IPS-20b (cell line): ENCODE data around the gene PGK2.
"Not testable (repeated sequence)": the region's sequence is repeated elsewhere in the genome, so short reads cannot be mapped to it uniquely, and the experiment has no call there.

ENCODE experiments used
- H3K27ac ChIP-seq: one replicate; pipeline ENCODE4 v1.5.1; 2013; ENCODE audit warnings: low read length
- H3K27me3 ChIP-seq: 2 replicates; pipeline ENCODE4 v1.6.1; 2013; ENCODE audit warnings: mild to moderate bottlenecking, low read length, inconsistent platforms; ENCODE audit not compliant: insufficient read depth
- H3K36me3 ChIP-seq: 2 replicates; pipeline ENCODE4 v1.6.1; 2013; ENCODE audit warnings: low read depth, mild to moderate bottlenecking, inconsistent platforms, low read length, moderate library complexity; ENCODE audit not compliant: insufficient read depth
- H3K4me1 ChIP-seq: 2 replicates; pipeline ENCODE4 v1.6.1; 2013; ENCODE audit warnings: mild to moderate bottlenecking, control low read depth, inconsistent platforms, low read length, moderate library complexity; ENCODE audit not compliant: insufficient read depth
- H3K4me3 ChIP-seq: 2 replicates; pipeline ENCODE4 v1.5.1; 2013; ENCODE audit warnings: mild to moderate bottlenecking, low read length, inconsistent platforms
- H3K9ac ChIP-seq: 2 replicates; pipeline ENCODE4 v1.6.1; 2013; ENCODE audit warnings: low read depth, mild to moderate bottlenecking, inconsistent platforms, low read length, moderate library complexity
- H3K9me3 ChIP-seq: 2 replicates; pipeline ENCODE4 v1.6.1; 2013; ENCODE audit warnings: mild to moderate bottlenecking, low read depth, low read length, inconsistent platforms; ENCODE audit not compliant: insufficient read depth

PGK2 gene

DNA sequence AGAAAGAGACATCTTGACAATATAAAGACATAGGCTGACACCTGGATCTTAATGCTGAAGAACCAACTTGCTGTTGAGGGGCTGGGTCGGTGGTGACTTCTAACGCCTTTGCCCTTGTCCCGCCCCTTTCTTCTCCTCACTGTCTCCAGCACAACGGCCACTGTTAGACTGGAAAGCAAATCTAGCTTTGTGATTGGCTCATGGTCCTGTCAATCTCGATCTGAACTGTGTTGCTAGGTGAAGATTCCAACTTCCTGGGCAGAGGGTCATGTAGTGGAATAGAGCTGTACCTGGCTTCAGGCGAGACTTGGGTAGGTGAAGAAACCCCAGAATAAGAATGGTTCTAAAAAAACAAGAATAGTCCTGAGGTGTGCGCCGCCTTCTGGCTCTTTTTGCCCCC lies at the start of gene PGK2:
PGK2 (minus strand) TSS at position 110 of the 400 bp plus-strand sequence; CDS start at position 12, 98 bp downstream.
- Histone ChIP-seq H3K9ac (no peak within 1 kb of the TSS), H3K27ac (no peak within 1 kb of the TSS), H3K27me3 (no peaks in the 10 kb centered on the region), H3K9me3 (no peaks in the 10 kb centered on the region), H3K4me1 (no peaks in the 10 kb centered on the region), H3K4me3 (no peak within 1 kb of the TSS), H3K36me3 (no peaks in the 10 kb centered on the region)

DNA sequence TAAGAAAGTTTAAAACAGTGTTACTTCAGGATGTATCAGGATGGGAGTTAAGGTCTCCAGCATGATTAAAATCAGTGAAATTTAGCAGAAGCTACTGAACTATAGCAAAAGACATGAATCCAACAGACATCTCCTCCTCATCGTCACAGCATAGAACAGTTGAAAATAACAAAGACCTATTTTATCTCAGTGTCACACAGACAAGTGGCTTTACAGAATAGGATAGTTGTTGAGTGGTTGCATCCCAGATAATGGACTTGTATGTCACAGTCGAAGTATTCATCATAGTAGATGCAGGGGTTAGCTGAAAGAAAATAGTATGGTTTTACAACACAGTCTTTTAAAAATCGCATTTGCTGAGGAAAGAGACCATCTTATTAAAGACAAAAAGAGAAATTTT lies 48.1 kb upstream of the PGK2 start:
- H3K4me1 ChIP-seq, result peaks cover 16% of the 10 kb centered on the region; the same call in 1 of the 2 replicates
- H3K27me3 ChIP-seq, result no peaks in the 10 kb centered on the region
- H3K9ac ChIP-seq, result no peak overlapping the region
- H3K9me3 ChIP-seq, result no peaks in the 10 kb centered on the region
- H3K27ac ChIP-seq, result no peak overlapping the region
- no peaks in the 10 kb centered on the region for H3K36me3 ChIP-seq
- no peak overlapping the region for H3K4me3 ChIP-seq

DNA sequence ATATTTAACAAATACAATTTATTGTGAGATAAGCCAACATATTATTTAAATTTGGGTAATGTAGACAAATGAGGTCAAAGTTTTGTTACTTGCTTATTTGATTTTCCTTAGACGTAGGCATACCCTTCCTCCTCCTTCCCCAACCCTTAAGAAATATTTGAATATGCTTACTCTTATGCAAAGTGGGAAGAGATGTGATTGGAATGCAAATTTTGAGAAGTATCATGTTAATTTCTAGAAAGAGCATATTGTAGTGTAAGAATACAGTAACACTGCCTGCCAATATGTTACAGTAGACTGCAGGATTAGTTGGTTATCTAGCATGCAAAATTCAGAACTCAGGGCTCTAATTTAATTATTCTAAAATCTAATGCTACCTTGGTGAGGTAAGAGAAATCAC lies 46.3 kb upstream of the PGK2 start:
- no peaks in the 10 kb centered on the region for H3K27me3 ChIP-seq
- peaks cover 16% of the 10 kb centered on the region; the same call in 1 of the 2 replicates for H3K4me1 ChIP-seq
- no peak overlapping the region for H3K9ac ChIP-seq
- H3K9me3 ChIP-seq, result no peaks in the 10 kb centered on the region
- H3K36me3 ChIP-seq, result no peaks in the 10 kb centered on the region
- peak overlapping the region; percentile 42; the same call in 1 of the 2 replicates for H3K4me3 ChIP-seq
- no peak overlapping the region for H3K27ac ChIP-seq

DNA sequence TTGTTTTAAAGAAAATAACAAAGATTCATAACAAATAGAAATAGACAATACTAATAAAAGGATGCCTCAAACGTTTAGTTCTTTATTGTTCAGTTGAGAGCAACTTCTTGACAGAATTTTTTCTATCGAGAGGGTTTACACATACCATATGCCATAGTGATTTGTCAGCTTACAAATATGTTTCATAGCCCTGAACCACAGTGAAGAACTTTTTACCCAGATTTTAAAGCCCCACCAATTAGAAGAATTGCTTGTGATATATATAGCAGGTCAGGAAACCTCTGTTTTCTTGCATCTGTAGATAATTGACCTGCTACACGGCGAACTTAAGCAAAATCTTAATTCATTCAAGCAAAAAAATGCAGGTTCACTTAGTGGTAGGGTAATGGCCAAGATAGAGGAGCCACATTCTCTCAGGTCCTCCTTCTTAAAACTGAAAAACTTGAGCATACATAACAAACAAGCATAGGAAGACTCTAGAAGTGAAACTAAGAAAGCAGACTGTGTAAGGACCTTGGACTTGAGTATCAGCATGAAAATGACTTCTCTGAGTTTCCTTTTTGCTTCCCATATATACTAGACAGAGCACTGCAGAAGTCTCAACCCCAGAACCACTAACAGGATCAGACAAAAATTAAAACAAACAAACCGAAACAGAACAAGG lies 39.8 kb upstream of the PGK2 start:
- Histone ChIP-seq H3K9ac (no peak overlapping the region), H3K36me3 (no peaks in the 10 kb centered on the region), H3K27me3 (no peaks in the 10 kb centered on the region), H3K4me1 (no peaks in the 10 kb centered on the region), H3K9me3 (no peaks in the 10 kb centered on the region), H3K27ac (no peak overlapping the region), H3K4me3 (no peak overlapping the region)

DNA sequence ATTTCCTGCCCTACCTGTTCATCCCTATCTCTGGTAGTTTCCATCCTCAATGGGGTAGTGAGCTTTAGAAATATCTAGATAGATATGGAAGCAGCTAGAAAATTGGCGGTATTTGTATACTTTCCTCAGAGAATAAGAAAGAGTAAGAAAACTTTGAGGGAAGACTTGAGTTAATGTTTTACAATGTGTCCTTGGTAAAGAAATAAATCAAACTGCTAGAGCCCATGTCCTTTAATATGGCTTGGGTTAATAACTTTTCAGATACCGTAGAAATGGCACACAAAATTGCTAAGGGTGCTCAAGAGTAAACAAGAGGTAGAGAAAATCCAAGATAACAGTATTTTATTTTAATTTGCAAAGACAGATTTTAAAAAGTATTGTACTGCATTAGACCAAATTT lies 28.1 kb upstream of the PGK2 start:
- Histone ChIP-seq H3K27ac (no peak overlapping the region), H3K27me3 (no peaks in the 10 kb centered on the region), H3K4me1 (no peaks in the 10 kb centered on the region), H3K9me3 (no peaks in the 10 kb centered on the region), H3K4me3 (no peak overlapping the region), H3K36me3 (no peaks in the 10 kb centered on the region), H3K9ac (no peak overlapping the region)

DNA sequence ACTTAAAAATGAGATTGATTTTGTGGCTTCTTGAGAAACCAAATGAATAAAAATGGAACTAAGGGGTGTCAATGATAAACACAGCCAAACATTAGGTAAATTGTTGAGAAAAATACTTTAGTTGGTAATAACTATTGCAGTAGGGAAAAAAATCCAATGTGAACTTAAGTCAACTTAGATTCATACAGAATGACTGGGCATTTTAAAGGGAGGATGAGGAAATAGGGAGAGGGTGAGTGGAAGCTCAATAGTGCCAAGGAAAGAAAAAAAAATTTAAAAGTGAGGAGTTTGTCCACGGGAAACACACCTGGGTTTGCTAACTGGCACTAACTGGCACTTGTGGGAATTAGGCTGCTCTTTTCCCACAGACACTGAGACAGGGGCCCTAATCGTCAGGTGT lies 26.2 kb upstream of the PGK2 start:
- no peaks in the 10 kb centered on the region for H3K36me3 ChIP-seq
- no peaks in the 10 kb centered on the region for H3K9me3 ChIP-seq
- H3K9ac ChIP-seq, result no peak overlapping the region
- no peaks in the 10 kb centered on the region for H3K4me1 ChIP-seq
- no peak overlapping the region for H3K27ac ChIP-seq
- no peak overlapping the region for H3K4me3 ChIP-seq
- H3K27me3 ChIP-seq, result no peaks in the 10 kb centered on the region

DNA sequence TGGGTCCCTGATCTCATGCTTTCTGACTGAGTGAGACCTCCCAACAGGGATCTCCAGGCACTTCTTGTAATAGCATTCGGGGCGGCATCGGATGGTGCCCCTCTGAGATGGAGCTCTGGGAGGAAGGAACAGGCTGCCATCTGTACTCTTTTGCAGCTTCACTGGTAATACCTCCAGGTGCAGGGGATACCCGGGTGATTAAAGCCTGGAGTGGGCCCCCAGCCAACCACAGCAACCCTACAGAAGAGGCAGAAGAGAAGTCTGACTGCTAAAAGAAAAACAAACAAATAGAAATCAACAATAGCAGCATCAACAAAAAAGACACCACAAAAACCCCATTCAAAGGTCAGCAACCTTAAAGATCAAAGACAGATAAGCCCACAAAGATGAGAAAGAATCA lies 19.1 kb upstream of the PGK2 start:
- no peak overlapping the region for H3K9ac ChIP-seq
- H3K27me3 ChIP-seq, result no peaks in the 10 kb centered on the region
- no peaks in the 10 kb centered on the region for H3K9me3 ChIP-seq
- no peak overlapping the region for H3K4me3 ChIP-seq
- H3K4me1 ChIP-seq, result no peaks in the 10 kb centered on the region
- no peak overlapping the region for H3K27ac ChIP-seq
- no peaks in the 10 kb centered on the region for H3K36me3 ChIP-seq

DNA sequence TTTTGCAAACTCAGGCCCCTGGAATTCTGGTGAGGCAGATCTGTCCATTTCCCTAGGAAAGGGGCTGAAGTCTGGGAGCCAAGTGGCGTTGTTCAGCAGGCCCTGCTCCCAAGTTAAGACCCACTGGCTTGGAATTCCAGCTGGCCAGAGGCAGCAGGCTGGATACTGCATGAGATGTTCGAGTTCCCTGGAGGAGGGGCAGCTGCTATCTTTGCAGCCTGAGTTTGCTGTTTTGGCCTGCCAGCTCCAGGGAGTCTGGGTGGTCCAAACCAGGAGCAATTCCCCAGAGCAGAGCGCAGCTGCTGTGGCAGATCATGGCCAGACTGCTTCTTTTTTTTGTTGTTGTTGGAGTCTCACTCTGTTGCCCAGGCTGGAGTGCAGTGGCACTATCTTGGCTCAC lies 18.2 kb upstream of the PGK2 start:
- Histone ChIP-seq H3K9me3 (no peaks in the 10 kb centered on the region), H3K27ac (no peak overlapping the region), H3K4me3 (no peak overlapping the region), H3K4me1 (no peaks in the 10 kb centered on the region), H3K36me3 (no peaks in the 10 kb centered on the region), H3K27me3 (no peaks in the 10 kb centered on the region), H3K9ac (no peak overlapping the region)

DNA sequence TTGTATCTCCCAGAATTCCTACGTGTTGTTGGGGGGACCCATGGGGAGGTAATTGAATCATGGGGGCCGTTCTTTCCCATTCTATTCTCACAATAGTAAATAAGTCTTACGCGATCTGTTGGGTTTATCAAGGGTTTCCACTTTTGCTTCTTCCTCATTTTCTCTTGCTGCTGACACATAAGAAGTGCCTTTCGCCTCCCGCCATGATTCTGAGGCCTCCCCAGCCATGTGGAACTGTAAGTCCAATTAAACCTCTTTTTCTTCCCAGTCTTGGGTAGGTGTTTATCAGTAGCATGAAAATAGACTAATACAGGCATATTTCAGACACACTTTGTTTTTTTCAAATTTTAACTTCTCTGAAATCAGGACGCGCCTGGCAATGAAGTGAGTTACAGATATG lies 14.4 kb upstream of the PGK2 start:
- H3K27ac ChIP-seq, result no peak overlapping the region
- H3K9me3 ChIP-seq, result no peaks in the 10 kb centered on the region
- H3K27me3 ChIP-seq, result no peaks in the 10 kb centered on the region
- no peaks in the 10 kb centered on the region for H3K36me3 ChIP-seq
- H3K9ac ChIP-seq, result no peak overlapping the region
- no peaks in the 10 kb centered on the region for H3K4me1 ChIP-seq
- no peak overlapping the region for H3K4me3 ChIP-seq

DNA sequence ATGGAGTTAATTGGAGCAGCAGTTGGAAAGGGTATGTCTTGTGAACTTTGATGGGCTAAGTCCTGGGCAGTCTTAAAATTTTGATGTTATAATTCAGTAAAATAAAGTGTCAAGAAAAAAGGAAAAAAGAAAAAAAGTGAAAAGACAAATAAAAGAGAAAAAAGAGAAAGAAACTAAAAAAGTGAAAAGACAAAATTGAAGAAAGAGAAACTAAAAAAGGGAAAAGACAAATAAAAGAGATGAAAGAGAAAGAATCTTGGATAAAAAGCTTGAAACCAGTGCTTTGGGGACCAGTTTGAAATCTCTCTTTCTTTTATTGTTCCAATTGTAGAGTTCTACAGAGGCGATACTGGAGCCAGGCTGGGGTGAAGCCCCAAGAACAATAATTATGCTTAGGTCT lies 12.0 kb upstream of the PGK2 start:
- no peak overlapping the region for H3K27ac ChIP-seq
- no peaks in the 10 kb centered on the region for H3K4me1 ChIP-seq
- H3K9me3 ChIP-seq, result no peaks in the 10 kb centered on the region
- H3K9ac ChIP-seq, result no peak overlapping the region
- no peaks in the 10 kb centered on the region for H3K27me3 ChIP-seq
- no peak overlapping the region for H3K4me3 ChIP-seq
- no peaks in the 10 kb centered on the region for H3K36me3 ChIP-seq

DNA sequence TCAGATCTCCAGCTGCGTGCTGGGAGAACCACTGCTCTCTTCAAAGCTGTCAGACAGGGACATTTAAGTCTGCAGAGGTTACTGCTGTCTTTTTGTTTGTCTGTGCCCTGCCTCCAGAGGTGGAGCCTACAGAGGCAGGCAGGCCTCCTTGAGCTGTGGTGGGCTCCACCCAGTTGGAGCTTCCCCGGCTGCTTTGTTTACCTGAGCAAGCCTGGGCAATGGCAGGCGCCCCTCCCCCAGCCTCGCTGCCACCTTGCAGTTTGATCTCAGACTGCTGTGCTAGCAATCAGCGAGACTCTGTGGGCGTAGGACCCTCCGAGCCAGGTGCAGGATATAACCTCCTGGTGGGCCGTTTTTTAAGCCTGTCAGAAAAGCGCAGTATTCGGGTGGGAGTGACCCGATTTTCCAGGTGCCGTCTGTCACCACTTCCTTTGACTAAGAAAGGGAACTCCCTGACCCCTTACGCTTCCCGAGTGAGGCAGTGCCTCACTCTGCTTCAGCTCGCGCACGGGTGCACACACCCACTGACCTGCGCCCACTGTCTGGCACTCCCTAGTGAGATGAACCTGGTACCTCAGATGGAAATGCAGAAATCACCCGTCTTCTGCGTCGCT lies 9.9 kb upstream of the PGK2 start:
- peak overlapping the region; percentile 59 for H3K4me3 ChIP-seq
- H3K36me3 ChIP-seq, H3K4me1 ChIP-seq, H3K27me3 ChIP-seq, H3K9ac ChIP-seq, H3K27ac ChIP-seq, H3K9me3 ChIP-seq: not testable (repeated sequence)

DNA sequence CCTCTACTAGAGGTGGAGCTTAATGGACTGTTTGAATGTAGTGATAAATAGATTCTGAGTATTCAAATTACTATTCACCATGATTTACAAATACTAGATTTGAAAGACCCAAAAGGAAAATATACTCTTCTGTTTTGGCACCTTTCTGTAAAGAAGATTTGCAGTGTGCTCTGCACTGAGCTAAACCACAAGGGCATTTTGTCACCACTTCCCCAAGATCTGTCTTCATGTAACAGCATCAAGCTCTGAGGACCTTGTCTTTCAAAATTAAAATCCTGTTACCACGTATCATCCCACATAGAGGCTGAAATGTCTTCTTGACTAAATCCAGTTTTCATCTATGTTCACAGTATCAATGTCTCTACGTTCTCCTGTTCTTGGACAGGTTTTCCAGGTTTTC lies 3.3 kb upstream of the PGK2 start:
- H3K9ac ChIP-seq, result no peak overlapping the region
- H3K9me3 ChIP-seq, result no peaks in the 10 kb centered on the region
- H3K4me3 ChIP-seq, result no peak overlapping the region
- H3K36me3 ChIP-seq, result no peaks in the 10 kb centered on the region
- H3K27ac ChIP-seq, result no peak overlapping the region
- no peaks in the 10 kb centered on the region for H3K4me1 ChIP-seq
- no peaks in the 10 kb centered on the region for H3K27me3 ChIP-seq
